Ectodermal cell (in vitro differentiated cells): Measurements from ENCODE around the gene RAN. TPM values are rescaled to one million over a fixed set of nuclear protein-coding genes. Genes with fewer than 3 reads are reported as not detected.

Experiments
- H3K27ac ChIP-seq: 2 replicates; pipeline ENCODE4 v1.7.0; 2013; ENCODE audit warnings: mild to moderate bottlenecking, low read depth, low read length; ENCODE audit not compliant: insufficient read depth, poor library complexity, severe bottlenecking
- H3K27me3 ChIP-seq: 2 replicates; pipeline ENCODE4 v1.7.0; 2013; ENCODE audit warnings: mild to moderate bottlenecking, low read length; ENCODE audit not compliant: insufficient read depth, control insufficient read depth, poor library complexity, severe bottlenecking
- H3K36me3 ChIP-seq: one replicate; pipeline ENCODE4 v1.7.0; 2013; ENCODE audit warnings: low read length; ENCODE audit not compliant: control insufficient read depth, insufficient read depth
- H3K4me1 ChIP-seq: one replicate; pipeline ENCODE4 v1.7.0; 2013; ENCODE audit warnings: low read length; ENCODE audit not compliant: control insufficient read depth, insufficient read depth
- H3K4me3 ChIP-seq: 2 replicates; pipeline ENCODE4 v1.7.0; 2013; ENCODE audit warnings: low read depth, low read length, control low read depth; ENCODE audit not compliant: insufficient read depth
- H3K9me3 ChIP-seq: 2 replicates; pipeline ENCODE4 v1.7.0; 2013; ENCODE audit warnings: mild to moderate bottlenecking, low read length, moderate library complexity; ENCODE audit not compliant: control insufficient read depth
- WGBS, 2 experiments: methylation state at CpG; one replicate each; pipeline ENCODE4 v1.1.7; 2013; ENCODE audit warnings: missing lambda C conversion rate in 2 of 2; 5-methylcytosine and 5-hydroxymethylcytosine counted together
- polyA plus RNA-seq, 4 experiments: library from polyadenylated mRNA; stranded (reverse); fragments of 50-300 nt; gene quantifications; one replicate each; pipeline ENCODE4 v1.2.3, GENCODE V29; 2013

The RAN gene
- polyA plus RNA-seq (2013, experiment 1 of 4) = 1,473 TPM
- polyA plus RNA-seq (2013, experiment 2 of 4) = 1,357 TPM
- polyA plus RNA-seq (2013, experiment 3 of 4) = 1,066 TPM
- polyA plus RNA-seq (2013, experiment 4 of 4) = 1,086 TPM

- peaks cover 31% of the 10 kb centered on the region for H3K36me3 ChIP-seq
- peak within 1 kb of the TSS; percentile 91 for H3K4me3 ChIP-seq
- peak within 1 kb of the TSS; percentile 74 for H3K27ac ChIP-seq
- H3K27me3 ChIP-seq = no peaks in the 10 kb centered on the region
- 10% methylated on average over 118 of the region's 118 CpGs for WGBS, 2 experiments
- H3K4me1 ChIP-seq = peaks cover 20% of the 10 kb centered on the region
- no peaks in the 10 kb centered on the region for H3K9me3 ChIP-seq
These were observed at the start of gene RAN for GRCh38 chr12:130871286-130872178. RAN (plus strand) TSS chr12:130872066; CDS start chr12:130872594, 528 bp downstream.

- Histone ChIP-seq H3K27me3 (no peaks in the 10 kb centered on the region), H3K36me3 (peaks cover 7% of the 10 kb centered on the region), H3K4me1 (peaks cover 16% of the 10 kb centered on the region), H3K9me3 (no peaks in the 10 kb centered on the region), H3K27ac (no peak overlapping the region), H3K4me3 (no peak overlapping the region)
- whole genome bisulfite sequencing, 2 experiments = 95 to 99% methylated on average over 5 to 6 of the region's 6 CpGs
These were observed 46.1 kb upstream of the RAN start for GRCh38 chr12:130825771-130826150.

- Histone ChIP-seq H3K4me3 (no peak overlapping the region), H3K9me3 (no peaks in the 10 kb centered on the region), H3K36me3 (peaks cover 7% of the 10 kb centered on the region), H3K27ac (no peak overlapping the region), H3K4me1 (peaks cover 16% of the 10 kb centered on the region), H3K27me3 (no peaks in the 10 kb centered on the region)
- WGBS, 2 experiments = 74 to 77% methylated on average over 20 of the region's 21 CpGs
These were observed 45.6 kb upstream of the RAN start for GRCh38 chr12:130826151-130826801.

GRCh38 chr12:130827432-130827831 lies 44.4 kb upstream of the RAN start:
- no peak overlapping the region for H3K27ac ChIP-seq
- WGBS, 2 experiments = 90 to 93% methylated on average over 3 of the region's 3 CpGs

GRCh38 chr12:130828895-130829294 lies 43.0 kb upstream of the RAN start:
- Histone ChIP-seq H3K4me1 (peaks cover 23% of the 10 kb centered on the region), H3K4me3 (no peak overlapping the region), H3K36me3 (peaks cover 1% of the 10 kb centered on the region), H3K9me3 (no peaks in the 10 kb centered on the region), H3K27me3 (no peaks in the 10 kb centered on the region), H3K27ac (no peak overlapping the region)
- WGBS, 2 experiments = 91 to 92% methylated on average over 8 of the region's 8 CpGs

More at GRCh38 chr12:130827432-130827831, 44.4 kb upstream of the RAN start:
- H3K4me1 ChIP-seq = peaks cover 16% of the 10 kb centered on the region
- no peaks in the 10 kb centered on the region for H3K27me3 ChIP-seq
- H3K36me3 ChIP-seq = peaks cover 7% of the 10 kb centered on the region
- no peaks in the 10 kb centered on the region for H3K9me3 ChIP-seq
- H3K4me3 ChIP-seq = no peak overlapping the region

- WGBS, 2 experiments = 85% methylated on average over 17 of the region's 17 CpGs
- no peak overlapping the region for H3K27ac ChIP-seq
- no peaks in the 10 kb centered on the region for H3K27me3 ChIP-seq
- H3K4me1 ChIP-seq = peaks cover 23% of the 10 kb centered on the region
- H3K4me3 ChIP-seq = no peak overlapping the region
- H3K36me3 ChIP-seq = no peaks in the 10 kb centered on the region
- H3K9me3 ChIP-seq = no peaks in the 10 kb centered on the region
These were observed 42.2 kb upstream of the RAN start for GRCh38 chr12:130829391-130830245.

GRCh38 chr12:130830246-130830551 lies 41.7 kb upstream of the RAN start:
- Histone ChIP-seq H3K36me3 (no peaks in the 10 kb centered on the region), H3K27me3 (no peaks in the 10 kb centered on the region), H3K9me3 (no peaks in the 10 kb centered on the region), H3K4me3 (no peak overlapping the region), H3K4me1 (peaks cover 23% of the 10 kb centered on the region), H3K27ac (no peak overlapping the region)
- 73 to 76% methylated on average over 14 of the region's 14 CpGs for WGBS, 2 experiments

GRCh38 chr12:130831246-130831645 lies 40.6 kb upstream of the RAN start:
- H3K4me1 ChIP-seq = peaks cover 23% of the 10 kb centered on the region
- no peaks in the 10 kb centered on the region for H3K27me3 ChIP-seq
- 93 to 95% methylated on average over 3 to 4 of the region's 4 CpGs for WGBS, 2 experiments
- H3K27ac ChIP-seq = no peak overlapping the region
- H3K36me3 ChIP-seq = no peaks in the 10 kb centered on the region
- H3K4me3 ChIP-seq = no peak overlapping the region
- H3K9me3 ChIP-seq = no peaks in the 10 kb centered on the region

- 90 to 91% methylated on average over 5 of the region's 5 CpGs for WGBS, 2 experiments
- Histone ChIP-seq H3K9me3 (no peaks in the 10 kb centered on the region), H3K27ac (no peak overlapping the region), H3K36me3 (no peaks in the 10 kb centered on the region), H3K4me1 (peaks cover 23% of the 10 kb centered on the region), H3K27me3 (no peaks in the 10 kb centered on the region), H3K4me3 (no peak overlapping the region)
These were observed 39.9 kb upstream of the RAN start for GRCh38 chr12:130831876-130832405.
